NCI-H1417 treated with DMSO at 0.1 percent for 48 hours (cell line): ENCODE measurements around the gene LCLAT1.

Experiments
- DNase-seq: peaks from one replicate; lab custom pipeline; 2025; lab: John Stamatoyannopoulos, UW

The LCLAT1 gene

GRCh38 chr2:30516166-30516565 lies 69.1 kb downstream of the LCLAT1 start:
- no peak for DNase-seq

GRCh38 chr2:30519796-30520195 lies 72.8 kb downstream of the LCLAT1 start:
- DNase-seq, result no peak

GRCh38 chr2:30522421-30522820 lies 75.4 kb downstream of the LCLAT1 start:
- no peak for DNase-seq

GRCh38 chr2:30527411-30527810 lies 80.4 kb downstream of the LCLAT1 start:
- no peak for DNase-seq

GRCh38 chr2:30527859-30528258 lies 80.8 kb downstream of the LCLAT1 start:
- no peak for DNase-seq

GRCh38 chr2:30530346-30530745 lies 83.3 kb downstream of the LCLAT1 start:
- no peak for DNase-seq

GRCh38 chr2:30541680-30542079 lies 94.6 kb downstream of the LCLAT1 start:
- no peak for DNase-seq

GRCh38 chr2:30545875-30546274 lies 98.8 kb downstream of the LCLAT1 start:
- no peak for DNase-seq

- DNase-seq, result no peak
Observed at GRCh38 chr2:30548386-30548785, 101.3 kb downstream of the LCLAT1 start.

GRCh38 chr2:30549096-30549495 lies 102.0 kb downstream of the LCLAT1 start:
- DNase-seq, result no peak

GRCh38 chr2:30559544-30560275 lies 112.7 kb downstream of the LCLAT1 start:
- DNase-seq, result no peak

- no peak for DNase-seq
Observed at GRCh38 chr2:30561349-30561748, 114.3 kb downstream of the LCLAT1 start.

- no peak for DNase-seq
Observed at GRCh38 chr2:30565851-30566358, 118.9 kb downstream of the LCLAT1 start.

- no peak for DNase-seq
Observed at GRCh38 chr2:30566631-30567030, 119.6 kb downstream of the LCLAT1 start.

- DNase-seq, result no peak
Observed at GRCh38 chr2:30567317-30567716, 120.3 kb downstream of the LCLAT1 start.

- DNase-seq, result no peak
Observed at GRCh38 chr2:30569946-30570345, 122.9 kb downstream of the LCLAT1 start.

- DNase-seq, result no peak
Observed at GRCh38 chr2:30577151-30577550, 130.1 kb downstream of the LCLAT1 start.

GRCh38 chr2:30580391-30580790 lies 133.3 kb downstream of the LCLAT1 start:
- no peak for DNase-seq

- DNase-seq, result no peak
Observed at GRCh38 chr2:30582521-30582920, 135.5 kb downstream of the LCLAT1 start.

GRCh38 chr2:30583204-30583749 lies 136.2 kb downstream of the LCLAT1 start:
- no peak for DNase-seq

- DNase-seq, result no peak
Observed at GRCh38 chr2:30584116-30584515, 137.1 kb downstream of the LCLAT1 start.

GRCh38 chr2:30588994-30589393 lies 141.9 kb downstream of the LCLAT1 start:
- DNase-seq, result no peak

GRCh38 chr2:30590407-30590806 lies 143.4 kb downstream of the LCLAT1 start:
- no peak for DNase-seq

- DNase-seq, result no peak
Observed at GRCh38 chr2:30591186-30591585, 144.1 kb downstream of the LCLAT1 start.
